ES-I3 (cell line): ENCODE data around the gene DNAJC15.
A peak's percentile ranks its signal among the peaks of the same experiment; 100 is the strongest.

Experiments used
- H3K36me3 ChIP-seq: 2 replicates; pipeline ENCODE4 v1.6.1; 2013; ENCODE audit warnings: mild to moderate bottlenecking, low read length, control low read depth, moderate library complexity; ENCODE audit not compliant: insufficient read depth
- H3K4me1 ChIP-seq: 2 replicates; pipeline ENCODE4 v1.6.1; 2013; ENCODE audit warnings: mild to moderate bottlenecking, control low read depth, low read length; ENCODE audit not compliant: insufficient read depth
- H3K9ac ChIP-seq: 2 replicates; pipeline ENCODE4 v1.6.1; 2013; ENCODE audit warnings: low read depth, mild to moderate bottlenecking, low read length, moderate library complexity
- H3K9me3 ChIP-seq: 2 replicates; pipeline ENCODE4 v1.6.1; 2013; ENCODE audit warnings: mild to moderate bottlenecking, low read length, moderate library complexity; ENCODE audit not compliant: control insufficient read depth, insufficient read depth

Gene DNAJC15

DNA sequence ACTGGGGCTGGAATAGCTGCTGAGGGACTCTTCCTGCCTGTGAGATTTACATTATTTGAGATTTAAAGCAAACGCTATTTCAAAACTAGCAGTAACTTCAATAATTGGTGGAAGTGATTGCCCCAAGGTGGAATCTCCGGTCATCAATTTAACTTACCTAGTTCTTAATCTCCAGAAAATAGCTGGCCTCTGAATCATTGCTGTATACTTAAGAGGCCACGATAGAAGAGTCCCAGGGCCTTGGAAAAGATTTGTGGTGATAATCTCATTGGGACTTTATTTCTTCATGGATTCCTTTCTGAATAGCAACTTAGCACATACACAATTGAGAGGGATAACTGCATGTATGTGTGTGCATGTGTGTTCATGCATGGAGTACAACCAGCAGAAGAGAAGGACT is 120.2 kb downstream of the DNAJC15 start:
- Histone ChIP-seq H3K9me3 (no peaks in the 10 kb centered on the region), H3K4me1 (peaks cover 18% of the 10 kb centered on the region), H3K9ac (no peak overlapping the region), H3K36me3 (no peaks in the 10 kb centered on the region)

GRCh38 chr13:43145534-43146196 is 122.3 kb downstream of the DNAJC15 start:
- Histone ChIP-seq H3K9ac (no peak overlapping the region), H3K36me3 (no peaks in the 10 kb centered on the region), H3K4me1 (peaks cover 16% of the 10 kb centered on the region), H3K9me3 (no peaks in the 10 kb centered on the region)

DNA sequence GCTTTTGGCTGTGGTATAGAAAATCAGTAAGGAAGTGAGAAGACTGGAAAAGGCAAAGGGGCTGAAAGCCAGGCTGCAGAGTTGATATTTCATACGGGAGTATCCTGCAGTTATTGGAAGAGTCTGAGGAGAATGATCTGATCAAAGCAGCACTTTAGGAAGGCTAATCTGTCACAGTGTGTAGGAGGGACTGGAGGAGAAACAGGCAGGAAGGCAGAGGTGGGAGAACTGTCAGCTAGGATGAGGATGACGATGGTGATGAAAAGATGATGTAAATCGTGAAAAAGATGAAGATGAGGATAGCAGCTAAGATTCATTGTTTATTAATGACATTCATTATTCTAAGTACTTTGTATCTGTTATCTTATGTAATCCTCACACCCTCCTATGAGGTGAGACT is 123.0 kb downstream of the DNAJC15 start:
- H3K9ac ChIP-seq, result no peak overlapping the region
- H3K36me3 ChIP-seq, result no peaks in the 10 kb centered on the region
- no peaks in the 10 kb centered on the region for H3K9me3 ChIP-seq
- H3K4me1 ChIP-seq, result peaks cover 10% of the 10 kb centered on the region

DNA sequence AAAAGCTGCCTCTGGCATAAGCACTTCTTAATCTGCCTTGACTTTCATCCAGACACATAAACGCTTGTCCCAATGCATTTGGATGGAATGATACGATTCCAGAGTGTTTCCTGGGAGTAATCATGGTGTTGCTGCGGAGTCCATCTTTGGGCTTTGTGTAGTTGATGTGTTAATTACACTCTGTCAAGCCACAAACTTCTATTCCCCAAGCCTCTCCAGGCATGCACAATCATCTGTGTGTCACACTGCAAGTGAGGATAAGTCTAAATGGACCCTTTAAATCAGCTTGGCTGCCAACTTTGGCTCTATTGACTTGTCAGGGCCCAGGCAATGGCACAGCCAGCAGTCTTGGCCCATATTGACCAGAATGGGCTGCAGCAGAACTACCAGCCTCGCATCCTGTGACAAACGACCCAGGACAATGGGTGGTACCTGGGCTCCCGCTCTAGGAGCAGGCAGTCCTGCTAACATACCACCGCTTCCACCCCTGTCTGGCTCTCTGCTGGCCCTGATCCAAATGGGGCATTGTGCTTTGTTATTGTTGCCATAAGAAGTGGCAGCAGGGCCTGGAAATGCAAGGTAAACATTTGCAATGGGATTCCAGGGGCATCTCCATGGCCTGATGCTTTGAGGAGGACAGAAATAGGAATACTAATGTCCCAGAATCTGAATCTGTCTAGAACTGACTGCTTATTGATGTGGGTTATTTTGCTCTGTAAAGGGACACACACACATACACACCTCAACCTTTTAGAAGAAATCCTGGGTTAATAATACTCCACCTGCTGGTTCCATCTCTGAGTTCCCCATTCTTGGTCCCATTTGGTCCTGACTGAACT is 127.2 kb downstream of the DNAJC15 start:
- H3K9ac ChIP-seq, result no peak overlapping the region
- H3K9me3 ChIP-seq, result no peaks in the 10 kb centered on the region
- peaks cover 10% of the 10 kb centered on the region for H3K4me1 ChIP-seq
- no peaks in the 10 kb centered on the region for H3K36me3 ChIP-seq

GRCh38 chr13:43153436-43154090 is 130.2 kb downstream of the DNAJC15 start:
- Histone ChIP-seq H3K36me3 (no peaks in the 10 kb centered on the region), H3K9me3 (no peaks in the 10 kb centered on the region), H3K9ac (0 out of 2 replicates have a peak overlapping the region, but pooled peaks have one; percentile 4), H3K4me1 (peaks cover 10% of the 10 kb centered on the region; the same call in 1 of the 2 replicates)

GRCh38 chr13:43154156-43154651 is 130.8 kb downstream of the DNAJC15 start:
- Histone ChIP-seq H3K9ac (0 out of 2 replicates have a peak overlapping the region, but pooled peaks have one; percentile 4), H3K4me1 (peaks cover 15% of the 10 kb centered on the region; the same call in 1 of the 2 replicates)

DNA sequence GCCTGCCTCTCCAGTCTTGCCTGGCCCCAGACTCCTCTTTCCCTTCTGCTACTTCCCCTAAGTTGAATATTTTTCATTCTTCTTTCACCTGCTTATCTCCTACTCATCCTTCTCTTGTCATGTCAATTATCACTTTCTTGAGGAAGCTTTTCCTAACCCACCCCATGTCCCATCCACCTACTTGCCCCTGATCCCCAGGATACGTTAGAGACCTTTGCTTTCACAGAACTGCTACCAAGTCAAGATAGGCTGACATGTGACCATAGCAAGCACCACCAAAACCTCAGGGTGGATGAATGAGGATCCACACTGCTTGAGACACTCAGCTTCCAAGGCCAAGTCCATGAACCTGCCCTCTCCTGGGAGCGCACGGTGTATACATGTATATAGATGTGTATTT is 131.5 kb downstream of the DNAJC15 start:
- no peaks in the 10 kb centered on the region for H3K9me3 ChIP-seq
- no peak overlapping the region for H3K9ac ChIP-seq
- peaks cover 15% of the 10 kb centered on the region; the same call in 1 of the 2 replicates for H3K4me1 ChIP-seq
- no peaks in the 10 kb centered on the region for H3K36me3 ChIP-seq

More at GRCh38 chr13:43154156-43154651, 130.8 kb downstream of the DNAJC15 start:
- Histone ChIP-seq H3K36me3 (no peaks in the 10 kb centered on the region), H3K9me3 (no peaks in the 10 kb centered on the region)

GRCh38 chr13:43156916-43157315 is 133.5 kb downstream of the DNAJC15 start:
- Histone ChIP-seq H3K9ac (no peak overlapping the region), H3K4me1 (peaks cover 15% of the 10 kb centered on the region; the same call in 1 of the 2 replicates), H3K36me3 (no peaks in the 10 kb centered on the region), H3K9me3 (no peaks in the 10 kb centered on the region)

DNA sequence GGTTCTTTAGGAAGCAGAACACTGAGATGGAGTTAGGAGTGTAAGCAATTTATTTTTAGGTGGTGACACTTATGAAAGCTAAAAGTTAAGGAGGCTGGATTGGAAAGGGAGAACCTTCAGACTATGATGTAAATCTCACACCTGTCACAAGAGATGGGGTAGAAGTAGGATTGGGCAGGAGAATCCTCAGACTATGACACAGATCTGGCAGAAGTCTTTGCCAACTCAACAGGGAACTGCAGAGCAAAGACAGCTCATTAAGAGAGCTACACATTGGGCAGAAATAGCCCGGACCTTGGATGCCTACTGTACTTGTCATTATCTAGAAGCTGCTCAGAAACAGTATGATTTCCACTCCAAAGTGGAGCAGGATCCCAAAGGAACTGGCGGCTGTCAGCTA is 134.4 kb downstream of the DNAJC15 start:
- H3K4me1 ChIP-seq, result peaks cover 15% of the 10 kb centered on the region; the same call in 1 of the 2 replicates
- H3K9ac ChIP-seq, result no peak overlapping the region
- no peaks in the 10 kb centered on the region for H3K36me3 ChIP-seq
- H3K9me3 ChIP-seq, result no peaks in the 10 kb centered on the region

DNA sequence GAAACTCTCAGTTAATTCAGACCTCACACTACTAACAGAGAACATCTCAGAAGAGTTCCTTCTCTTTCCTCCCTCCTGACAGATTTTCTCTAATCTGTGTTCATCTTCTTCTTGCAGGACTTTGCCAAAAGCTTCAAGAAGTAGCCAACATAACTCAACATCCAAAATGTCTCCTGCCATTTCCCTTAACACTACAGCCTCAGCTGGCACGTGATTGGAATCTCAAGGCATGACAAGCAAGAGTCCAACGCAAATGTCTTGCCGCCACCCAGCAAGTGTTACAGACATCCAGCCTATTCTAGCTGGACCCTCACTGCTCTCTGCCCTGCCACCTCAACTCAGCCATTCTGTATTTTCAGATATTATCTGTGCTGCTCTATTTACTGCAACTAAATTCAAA is 135.1 kb downstream of the DNAJC15 start:
- H3K9ac ChIP-seq, result no peak overlapping the region
- no peaks in the 10 kb centered on the region for H3K9me3 ChIP-seq
- H3K36me3 ChIP-seq, result no peaks in the 10 kb centered on the region
- H3K4me1 ChIP-seq, result peaks cover 15% of the 10 kb centered on the region; the same call in 1 of the 2 replicates

DNA sequence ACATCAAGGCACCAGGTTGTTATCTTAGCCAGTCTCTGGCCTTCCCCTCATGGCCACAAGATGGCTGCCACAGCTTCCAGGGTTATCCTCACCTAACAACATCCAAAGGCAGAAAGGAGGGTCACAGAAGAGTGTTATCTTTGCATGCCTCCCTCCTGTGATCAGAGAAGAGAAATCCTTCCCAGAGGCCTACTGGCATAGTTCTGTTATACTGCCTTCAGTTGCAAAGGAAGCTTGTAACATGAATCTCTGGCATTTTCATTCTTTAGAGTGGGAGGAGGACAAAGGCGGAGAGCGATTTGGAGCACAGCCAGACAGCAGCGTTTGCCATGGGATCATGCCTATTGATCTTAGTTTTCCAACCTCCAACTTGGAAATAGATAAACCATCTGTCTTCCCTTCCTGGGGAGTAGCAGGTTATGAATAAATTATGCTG is 135.7 kb downstream of the DNAJC15 start:
- no peak overlapping the region for H3K9ac ChIP-seq
- H3K9me3 ChIP-seq, result no peaks in the 10 kb centered on the region
- no peaks in the 10 kb centered on the region for H3K36me3 ChIP-seq
- peaks cover 10% of the 10 kb centered on the region; the same call in 1 of the 2 replicates for H3K4me1 ChIP-seq
